Suprapubic skin (tissue), 4 donors: ENCODE measurements around the gene ARHGAP18.

Experiments
- CTCF ChIP-seq, 2 donors: fragments of 200-600 bp in 1 of 2; fragments of 450-650 bp in 1 of 2; sonication (generic) in 1 of 2; IDR thresholded peaks; one replicate each; pipeline ENCODE4 v1.5.1; 2016 to 2019; ENCODE audit warnings: antibody characterized with exemption in 2 of 2, mild to moderate bottlenecking in 1 of 2, moderate library complexity in 1 of 2
- EP300 ChIP-seq: sonication (generic); formaldehyde crosslinking; IDR thresholded peaks from one replicate; pipeline ENCODE4 v1.6.1; 2017; ENCODE audit warnings: antibody characterized with exemption
- POLR2A ChIP-seq, 2 donors: fragments of 450-650 bp; IDR thresholded peaks; one replicate each; pipeline ENCODE4 v1.6.1; 2017; ENCODE audit warnings: antibody characterized with exemption in 2 of 2, mild to moderate bottlenecking in 2 of 2, moderate library complexity in 2 of 2
- POLR2AphosphoS5 ChIP-seq, 3 donors: sonication (generic); formaldehyde crosslinking; IDR thresholded peaks; one replicate each; pipeline ENCODE4 v1.6.1; 2017; ENCODE audit warnings: antibody characterized with exemption in 3 of 3

- no peak for TF ChIP-seq POLR2AphosphoS5 (IDR thresholded peaks at IDR 0.05)
- TF ChIP-seq CTCF (IDR thresholded peaks at IDR 0.05): no peak
- TF ChIP-seq POLR2A (IDR thresholded peaks at IDR 0.05): no peak
- TF ChIP-seq EP300: no peak
Observed at GRCh38 chr6:129711271-129711631, 1.3 kb upstream of the ARHGAP18 start.
